A549 (cell line): ENCODE data around the gene DCAF8. TPM values are rescaled to one million over a fixed set of nuclear protein-coding genes. Genes with fewer than 3 reads are reported as not detected.
A peak's percentile ranks its signal among the peaks of the same experiment; 100 is the strongest.

Experiments
- ATAC-seq, 2 experiments: fragments of 200-7000 bp in 1 of 2; fragments of >200 bp in 1 of 2; cut with Nextera tagmentation in 1 of 2; cut with Tn5 transposase in 1 of 2; 3 replicates each; pipeline versions ENCODE4 v1.8.0 to v1.9.1; 2018 to 2020; ENCODE audit warnings: mild to moderate bottlenecking in 1 of 2, moderate library complexity in 1 of 2
- CTCF ChIA-PET: fragments of 300-600 bp; sonication (Branson Sonifier 250); formaldehyde crosslinking; extraction: SDS; loops from one replicate; lab custom pipeline; 2021; ENCODE audit warnings: antibody characterized with exemption, inconsistent platforms; lab: Yijun Ruan, JAX
- POLR2A ChIA-PET: fragments of 350-600 bp; formaldehyde crosslinking; extraction: SDS; loops from one replicate; lab custom pipeline; 2021; ENCODE audit warnings: antibody characterized with exemption, inconsistent platforms; lab: Yijun Ruan, JAX
- DNase-seq, 2 experiments: peaks; one replicate each; pipeline versions ENCODE4 v3.0.0 to v3.0.0-alpha.2; 2011 to 2016; ENCODE audit warnings: low read depth in 1 of 2, low spot score in 1 of 2
- FAIRE-seq: peaks from 2 replicates; lab custom pipeline; 2011; peaks lifted over from hg19 to GRCh38; lab: Jason Lieb, UNC
- H3K27ac ChIP-seq, 2 experiments: fragments of >200 bp; sonication (Bioruptor Twin); formaldehyde crosslinking; 3 replicates each; pipeline ENCODE4 v1.5.1; 2016 to 2017
- H3K4me1 ChIP-seq: fragments of >200 bp; sonication (Bioruptor Twin); formaldehyde crosslinking; 3 replicates; pipeline ENCODE4 v1.6.1; 2016
- H3K4me2 ChIP-seq: fragments of >200 bp; sonication (Bioruptor Twin); formaldehyde crosslinking; 3 replicates; pipeline ENCODE4 v1.6.1; 2016
- H3K4me3 ChIP-seq: fragments of >200 bp; sonication (Bioruptor Twin); formaldehyde crosslinking; 3 replicates; pipeline ENCODE4 v1.5.1; 2016
- H3K9me3 ChIP-seq: fragments of >200 bp; sonication (Bioruptor Twin); formaldehyde crosslinking; 3 replicates; pipeline ENCODE4 v1.6.1; 2016
- CBX2 ChIP-seq: fragments of 200-600 bp; sonication (generic); IDR thresholded peaks from 2 replicates; pipeline ENCODE4 v1.6.1; 2016; ENCODE audit warnings: low read depth, mild to moderate bottlenecking, borderline replicate concordance
- HDAC2 ChIP-seq: fragments of 200-600 bp; sonication (generic); IDR thresholded peaks from 2 replicates; pipeline ENCODE4 v1.6.1; 2016
- HMGXB4 ChIP-seq: fragments of 250-450 bp; sonication (Bioruptor Pico); IDR thresholded peaks from 2 replicates; pipeline ENCODE4 v1.5.0; 2021; ENCODE audit warnings: mild to moderate bottlenecking, moderate library complexity, borderline replicate concordance
- KDM1A ChIP-seq: fragments of 200-600 bp; sonication (generic); IDR thresholded peaks from 2 replicates; pipeline ENCODE4 v1.6.1; 2016; ENCODE audit warnings: low read depth, mild to moderate bottlenecking
- KDM5A ChIP-seq: fragments of 200-600 bp; sonication (generic); IDR thresholded peaks from 2 replicates; pipeline ENCODE4 v1.6.1; 2016; ENCODE audit warnings: antibody characterized with exemption, mild to moderate bottlenecking
- MYC ChIP-seq: IDR thresholded peaks from 2 replicates; pipeline ENCODE4 v1.6.1; 2012; ENCODE audit warnings: mild to moderate bottlenecking, inconsistent platforms, low read length, improper control_type of control experiment, borderline replicate concordance
- NPAS2 ChIP-seq: fragments of 250-450 bp; sonication (Bioruptor Pico); IDR thresholded peaks from 2 replicates; pipeline ENCODE4 v1.8.0; 2022; ENCODE audit warnings: mild to moderate bottlenecking, moderate library complexity, borderline replicate concordance
- PBX3 ChIP-seq: IDR thresholded peaks from 2 replicates; pipeline ENCODE4 v1.6.1; 2012
- POLR2A ChIP-seq: IDR thresholded peaks from 2 replicates; pipeline ENCODE4 v1.6.1; 2012; ENCODE audit warnings: mild to moderate bottlenecking, low read length
- POLR2AphosphoS2 ChIP-seq: conservative IDR thresholded peaks from 2 replicates; pipeline ENCODE4 v1.6.1; 2012; ENCODE audit warnings: low read length, improper control_type of control experiment, inconsistent platforms
- RAD21 ChIP-seq, 2 experiments: fragments of >200 bp in 1 of 2; sonication (Bioruptor Twin) in 1 of 2; formaldehyde crosslinking in 1 of 2; IDR thresholded peaks in 1 of 2; conservative IDR thresholded peaks in 1 of 2; 2 replicates in 1 of 2; 3 replicates in 1 of 2; pipeline ENCODE4 v1.6.1; 2012 to 2018; ENCODE audit warnings: inconsistent platforms in 1 of 2
- REST ChIP-seq: fragments of 200-600 bp; sonication (generic); IDR thresholded peaks from 2 replicates; pipeline ENCODE4 v1.6.1; 2016; ENCODE audit warnings: antibody characterized with exemption, mild to moderate bottlenecking, moderate library complexity
- USF2 ChIP-seq: fragments of 450-650 bp; IDR thresholded peaks from 2 replicates; pipeline ENCODE4 v1.6.1; 2014; ENCODE audit warnings: antibody characterized with exemption
- WGBS: methylation state at CpG from one replicate; pipeline ENCODE4 v1.1.6; 2017; ENCODE audit errors: missing lambda C conversion rate; 5-methylcytosine and 5-hydroxymethylcytosine counted together
- polyA plus RNA-seq, 4 experiments: library from polyadenylated mRNA; depleted of rRNA in 3 of 4; stranded (reverse); fragments of >200 nt; fragmentation: RNase III in 1 of 4; extraction: RNeasy Plus Mini Kit Qiagen cat#74134 plus additional on column Dnase treatment in 1 of 4; gene quantifications; 2 replicates in 3 of 4; 3 replicates in 1 of 4; pipeline ENCODE4 v1.2.3, GENCODE V29; 2011 to 2017

Gene DCAF8
- polyA plus RNA-seq, 2 of the 4 experiments (the other 2 are of a cell fraction), result 69.8 to 113 TPM

GRCh38 chr1:160284782-160285344, 22.5 kb upstream of the DCAF8 start, which contains the start of gene PEX19 (continued):
- TF ChIP-seq NPAS2 (CRISPR knock-in tag), result no peak
- TF ChIP-seq POLR2A, result peak; percentile 89
- no peak for TF ChIP-seq USF2
- no peak for TF ChIP-seq CBX2
- TF ChIP-seq RAD21 (conservative IDR thresholded peaks at IDR 0.05 in 1 of 2, IDR thresholded peaks at IDR 0.05 in 1 of 2), result no peak
- no peak; the same call in 1 of the 2 replicates for TF ChIP-seq HDAC2
- TF ChIP-seq PBX3, result no peak
- TF ChIP-seq HMGXB4 (CRISPR knock-in tag), result no peak
- TF ChIP-seq, all 56 proteins: peak for 6

GRCh38 chr1:160284220-160284781, 22.0 kb upstream of the DCAF8 start:
- H3K9me3 ChIP-seq, result no peaks in the 10 kb centered on the region
- ATAC-seq (peak; percentile 28 to 46; a peak in 4 of 6 replicates), DNase-seq (peak in 1 of 2 experiments; percentile 25), FAIRE-seq (no peak)
- H3K27ac ChIP-seq, result peak overlapping the region; percentile 93 to 95
- POLR2A ChIA-PET, result interaction anchor here (1.4 to 1.7 kb wide), 2 partner anchors 20 to 22 kb away, joined by 6 to 10 read pairs; partner anchors contain the start of gene DCAF8
- H3K4me2 ChIP-seq, result peak overlapping the region; percentile 89
- TF ChIP-seq HMGXB4 (CRISPR knock-in tag) (no peak), RAD21 (conservative IDR thresholded peaks at IDR 0.05 in 1 of 2, IDR thresholded peaks at IDR 0.05 in 1 of 2) (no peak), KDM5A (no peak), USF2 (no peak), MYC (no peak), REST (no peak), KDM1A (no peak), POLR2AphosphoS2 (no peak)
- peak overlapping the region; percentile 91 for H3K4me3 ChIP-seq
- CTCF ChIA-PET, result interaction anchor here (0.8 to 2.4 kb wide), 7 partner anchors 9 to 183 kb away, joined by 3 to 7 read pairs (median 4); partner anchors contain the start of gene DCAF8
- peaks cover 6% of the 10 kb centered on the region for H3K4me1 ChIP-seq
- WGBS, result 6% methylated on average over 15 of the region's 15 CpGs
